Smooth muscle cell of the umbilical artery (primary cell): ENCODE measurements around the gene NUMB. TPM values are rescaled to one million over a fixed set of nuclear protein-coding genes. Genes with fewer than 3 reads are reported as not detected.

Experiments used
- total RNA-seq: library from RNA; depleted of rRNA; stranded (reverse); fragments of >200 nt; gene quantifications from 2 replicates; pipeline ENCODE4 v1.2.3, GENCODE V29; 2014

Gene NUMB
- total RNA-seq: 20.8 and 61.4 TPM in 2 replicates

DNA sequence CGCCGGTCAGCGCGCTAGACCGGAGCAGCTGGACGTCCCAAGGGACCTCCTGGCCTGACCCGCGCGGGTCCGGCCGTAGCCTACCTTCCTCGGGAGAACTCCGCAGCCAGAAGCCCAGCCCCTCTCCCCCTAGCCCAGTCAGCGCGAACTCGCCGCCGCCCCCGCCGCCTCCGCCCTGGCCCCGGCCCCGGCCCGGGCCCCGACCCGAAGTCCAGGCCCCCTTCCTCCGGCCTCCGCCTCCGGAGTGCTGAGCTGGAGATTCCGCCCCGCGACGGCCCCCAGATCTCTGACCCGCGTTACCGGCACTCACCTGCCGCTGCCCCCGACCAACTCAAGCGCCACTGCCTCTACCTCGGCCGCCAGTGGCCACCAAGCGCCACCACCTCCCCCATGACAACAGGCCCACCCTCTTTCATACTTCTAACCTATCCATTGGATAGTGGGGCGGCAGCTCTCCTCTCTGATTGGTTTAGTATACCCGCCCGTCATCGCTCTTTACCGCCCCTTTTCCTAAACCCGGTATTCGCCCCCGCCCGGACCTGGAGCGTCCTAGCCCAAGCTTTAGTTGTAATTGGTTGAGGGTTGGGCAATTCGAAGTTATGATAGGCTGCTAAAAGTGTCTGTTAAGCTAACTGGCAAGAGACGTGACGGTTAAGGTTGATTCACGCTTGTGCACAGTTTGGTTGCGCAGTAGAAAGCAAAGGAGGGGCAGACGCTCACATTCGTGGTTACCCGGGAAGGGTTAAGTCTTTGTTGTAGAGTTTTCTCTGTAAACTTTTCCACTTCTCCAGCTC lies at the start of gene NUMB:
TSS of gene NUMB (minus strand) at position 364 of the 794 bp plus-strand sequence. CDS start 102,795 bp downstream, outside the sequence.

DNA sequence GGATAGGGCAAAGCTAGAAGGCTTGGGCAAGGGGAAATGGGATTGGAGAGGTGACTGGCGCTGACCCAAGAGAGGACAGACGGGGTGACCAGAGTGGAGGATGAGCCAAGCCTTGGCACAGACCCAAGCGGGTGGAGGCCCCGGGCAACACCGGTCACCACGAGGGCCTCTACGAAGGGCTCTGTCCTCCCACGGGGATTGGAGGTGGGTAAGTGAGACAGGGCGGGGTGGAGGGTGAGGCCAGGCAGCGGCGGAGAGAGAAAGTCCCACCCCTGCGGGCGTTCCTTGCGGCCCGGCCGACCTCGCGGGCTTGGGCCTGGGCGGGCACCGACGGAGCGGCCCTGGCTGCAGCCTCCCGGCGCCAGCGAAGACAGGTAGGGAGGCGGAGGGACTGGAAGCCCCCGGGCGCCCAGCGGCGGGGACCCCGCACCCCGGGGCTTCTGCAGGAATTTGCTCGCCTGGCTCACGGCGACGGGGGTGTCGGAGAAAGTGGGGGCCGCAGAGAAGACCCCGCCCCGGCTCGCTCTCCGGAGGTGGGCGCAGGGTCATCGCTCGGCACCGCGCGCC lies 221.0 kb downstream of the NUMB start, which contains the start of gene PAPLN:
TSS of gene PAPLN (plus strand) at position 288 of the 567 bp plus-strand sequence. CDS start 2,273 bp downstream, outside the sequence.

Other genes with a start within 250 kb of the NUMB start
- 4.2 and 6.4 TPM in 2 replicates for gene PAPLN, start 221.0 kb downstream of the NUMB start, total RNA-seq
- gene RIOX1, start 32.4 kb upstream of the NUMB start, total RNA-seq: 14.3 and 15.4 TPM in 2 replicates
- gene ACOT1, start 78.6 kb upstream of the NUMB start, total RNA-seq: 8.6 and 19.0 TPM in 2 replicates
- under 0.01 TPM in 1 of 2 replicates, not detected in the other for gene HEATR4, start 100.4 kb upstream of the NUMB start, total RNA-seq
- gene ACOT2, start 110.7 kb upstream of the NUMB start, total RNA-seq: 25.4 and 40.7 TPM in 2 replicates
- gene ACOT4, start 133.3 kb upstream of the NUMB start, total RNA-seq: 0.46 and 0.59 TPM in 2 replicates
- not detected in 2 replicates for gene ACOT6, start 154.0 kb upstream of the NUMB start, total RNA-seq
- 11.3 and 17.5 TPM in 2 replicates for gene DNAL1, start 186.4 kb upstream of the NUMB start, total RNA-seq